ENCODE data around the gene IL20RA.

Gene IL20RA

GRCh38 chr6:137008204-137008603 is 36.6 kb downstream of the IL20RA start:
- DNase-seq (ENCODE audit: low read depth in 2 of 2), result no peak

- DNase-seq (ENCODE audit: low read depth in 2 of 2), result no peak
Measured at GRCh38 chr6:137006056-137006455, 38.7 kb downstream of the IL20RA start.

GRCh38 chr6:137005073-137005472 is 39.7 kb downstream of the IL20RA start:
- no peak for DNase-seq (ENCODE audit: low read depth in 2 of 2)

GRCh38 chr6:137002505-137002904 is 42.3 kb downstream of the IL20RA start:
- DNase-seq (ENCODE audit: low read depth in 2 of 2), result no peak

GRCh38 chr6:137001977-137002302 is 42.8 kb downstream of the IL20RA start:
- no peak for DNase-seq (ENCODE audit: low read depth in 2 of 2)

- no peak for DNase-seq (ENCODE audit: low read depth in 2 of 2)
Measured at GRCh38 chr6:137001299-137001976, 43.3 kb downstream of the IL20RA start.

GRCh38 chr6:137000825-137001224 is 43.9 kb downstream of the IL20RA start:
- no peak for DNase-seq (ENCODE audit: low read depth in 2 of 2)

- no peak for DNase-seq (ENCODE audit: low read depth in 2 of 2)
Measured at GRCh38 chr6:136995521-136995920, 49.2 kb downstream of the IL20RA start.

- DNase-seq (ENCODE audit: low read depth in 2 of 2), result no peak
Measured at GRCh38 chr6:136994782-136995181, 50.0 kb downstream of the IL20RA start.

GRCh38 chr6:136992113-136992512 is 52.7 kb downstream of the IL20RA start:
- no peak for DNase-seq (ENCODE audit: low read depth in 2 of 2)

- no peak for DNase-seq (ENCODE audit: low read depth in 2 of 2)
Measured at GRCh38 chr6:136991646-136992045, 53.1 kb downstream of the IL20RA start.

- DNase-seq (ENCODE audit: low read depth in 2 of 2), result no peak
Measured at GRCh38 chr6:136990754-136991153, 54.0 kb downstream of the IL20RA start.

- no peak for DNase-seq (ENCODE audit: low read depth in 2 of 2)
Measured at GRCh38 chr6:136990242-136990578, 54.6 kb downstream of the IL20RA start.

GRCh38 chr6:136989571-136990241 is 55.1 kb downstream of the IL20RA start:
- DNase-seq (ENCODE audit: low read depth in 2 of 2), result no peak

GRCh38 chr6:136987526-136987925 is 57.2 kb downstream of the IL20RA start:
- no peak for DNase-seq (ENCODE audit: low read depth in 2 of 2)

GRCh38 chr6:136985502-136985901 is 59.3 kb downstream of the IL20RA start:
- no peak for DNase-seq (ENCODE audit: low read depth in 2 of 2)

GRCh38 chr6:136984578-136984977 is 60.2 kb downstream of the IL20RA start:
- DNase-seq (ENCODE audit: low read depth in 2 of 2), result no peak

GRCh38 chr6:136983687-136984086 is 61.1 kb downstream of the IL20RA start:
- DNase-seq (ENCODE audit: low read depth in 2 of 2), result no peak

GRCh38 chr6:136982928-136983327 is 61.8 kb downstream of the IL20RA start:
- no peak for DNase-seq (ENCODE audit: low read depth in 2 of 2)

GRCh38 chr6:136980070-136980469 is 64.7 kb downstream of the IL20RA start:
- DNase-seq (ENCODE audit: low read depth in 2 of 2), result no peak

- DNase-seq (ENCODE audit: low read depth in 2 of 2), result no peak
Measured at GRCh38 chr6:136979206-136979605, 65.6 kb downstream of the IL20RA start.

- DNase-seq (ENCODE audit: low read depth in 2 of 2), result no peak
Measured at GRCh38 chr6:136977075-136977474, 67.7 kb downstream of the IL20RA start.

GRCh38 chr6:136975089-136975715 is 69.6 kb downstream of the IL20RA start:
- DNase-seq (ENCODE audit: low read depth in 2 of 2), result no peak

Measured in stimulated activated CD4-positive, alpha-beta T cell treated with anti-CD3 and anti-CD28 coated beads, Interleukin-1b, Interleukin-23, amount 100 ng/mL, for 1 hour (primary cell).